ENCODE data around the gene MYO3B. TPM values are rescaled to one million over a fixed set of nuclear protein-coding genes. Genes with fewer than 3 reads are reported as not detected.

MYO3B gene
- polyA plus RNA-seq, 1 donor (not counting 4 experiments of a cell fraction or from before 2014, with no cell fraction given), result 4.4 TPM

GRCh38 chr2:170265321-170265720 is 87.4 kb downstream of the MYO3B start:
- H3K9ac ChIP-seq (ENCODE audit: control insufficient read depth, extremely low read depth, insufficient read depth, low read length), result no peak overlapping the region
- no peaks in the 10 kb centered on the region for H3K27me3 ChIP-seq (ENCODE audit: control insufficient read depth, extremely low read depth, insufficient read depth, low read length)
- dilution Hi-C loops (cut with MboI; ENCODE audit: extremely low pct_ligation_motif_present, low sequenced_read_pairs), result no loop called here
- TF ChIP-seq CTCF (optimal IDR thresholded peaks at IDR 0.05 in 1 of 3, IDR thresholded peaks at IDR 0.05 in 1 of 3, conservative IDR thresholded peaks at IDR 0.05 in 1 of 3; ENCODE audit: extremely low read depth in 1 of 3, insufficient read depth in 2 of 3, low read length in 3 of 3), result no peak
- no peak for TF ChIP-seq EZH2 (IDR thresholded peaks at IDR 0.05; ENCODE audit: low read length)
- FAIRE-seq (no peak), DNase-seq (ENCODE audit: low read depth, low spot score) (no peak)
- H3K4me3 ChIP-seq (ENCODE audit: control insufficient read depth in 2 of 3, extremely low read depth in 1 of 3, insufficient read depth in 2 of 3, low read depth in 1 of 3, low read length in 3 of 3), result no peak overlapping the region
- H3K9me3 ChIP-seq (ENCODE audit: control insufficient read depth, low read depth, low read length), result no peaks in the 10 kb centered on the region
- H4K20me1 ChIP-seq (ENCODE audit: control insufficient read depth, extremely low read depth, insufficient read depth, low read length), result no peaks in the 10 kb centered on the region
- no peaks in the 10 kb centered on the region for H3K9me1 ChIP-seq (ENCODE audit: control insufficient read depth, extremely low read depth, insufficient read depth, low read length)
- H3K4me2 ChIP-seq (ENCODE audit: control insufficient read depth, extremely low read depth, insufficient read depth, low read depth, low read length), result no peak overlapping the region
- H3K79me2 ChIP-seq (ENCODE audit: control insufficient read depth, insufficient read depth, low read length), result no peaks in the 10 kb centered on the region
- no peaks in the 10 kb centered on the region for H3K36me3 ChIP-seq (ENCODE audit: control insufficient read depth in 2 of 2, extremely low read depth in 1 of 2, insufficient read depth in 2 of 2, low read length in 2 of 2)
- no peak overlapping the region for H3K27ac ChIP-seq (ENCODE audit: control insufficient read depth, insufficient read depth, low read length)
- no peaks in the 10 kb centered on the region for H3K4me1 ChIP-seq (ENCODE audit: control insufficient read depth, extremely low read depth, insufficient read depth, low read length)
- H2AFZ ChIP-seq (ENCODE audit: control insufficient read depth, low read length), result no peak overlapping the region

- Histone ChIP-seq H3K36me3 (ENCODE audit: control insufficient read depth in 2 of 2, extremely low read depth in 1 of 2, insufficient read depth in 2 of 2, low read length in 2 of 2) (no peaks in the 10 kb centered on the region), H3K4me2 (ENCODE audit: control insufficient read depth, extremely low read depth, insufficient read depth, low read depth, low read length) (no peak overlapping the region), H3K9me1 (ENCODE audit: control insufficient read depth, extremely low read depth, insufficient read depth, low read length) (no peaks in the 10 kb centered on the region), H2AFZ (ENCODE audit: control insufficient read depth, low read length) (no peak overlapping the region), H4K20me1 (ENCODE audit: control insufficient read depth, extremely low read depth, insufficient read depth, low read length) (no peaks in the 10 kb centered on the region), H3K4me3 (ENCODE audit: control insufficient read depth in 2 of 3, extremely low read depth in 1 of 3, insufficient read depth in 2 of 3, low read depth in 1 of 3, low read length in 3 of 3) (no peak overlapping the region), H3K79me2 (ENCODE audit: control insufficient read depth, insufficient read depth, low read length) (no peaks in the 10 kb centered on the region), H3K27ac (ENCODE audit: control insufficient read depth, insufficient read depth, low read length) (no peak overlapping the region), H3K4me1 (ENCODE audit: control insufficient read depth, extremely low read depth, insufficient read depth, low read length) (no peaks in the 10 kb centered on the region), H3K9ac (ENCODE audit: control insufficient read depth, extremely low read depth, insufficient read depth, low read length) (no peak overlapping the region), H3K9me3 (ENCODE audit: control insufficient read depth, low read depth, low read length) (no peaks in the 10 kb centered on the region), H3K27me3 (ENCODE audit: control insufficient read depth, extremely low read depth, insufficient read depth, low read length) (no peaks in the 10 kb centered on the region)
- dilution Hi-C loops (cut with MboI; ENCODE audit: extremely low pct_ligation_motif_present, low sequenced_read_pairs), result no loop called here
- DNase-seq (ENCODE audit: low read depth, low spot score), result no peak
- FAIRE-seq, result no peak
- TF ChIP-seq CTCF (optimal IDR thresholded peaks at IDR 0.05 in 1 of 3, IDR thresholded peaks at IDR 0.05 in 1 of 3, conservative IDR thresholded peaks at IDR 0.05 in 1 of 3; ENCODE audit: extremely low read depth in 1 of 3, insufficient read depth in 2 of 3, low read length in 3 of 3), result no peak
- no peak for TF ChIP-seq EZH2 (IDR thresholded peaks at IDR 0.05; ENCODE audit: low read length)
Measured at GRCh38 chr2:170266358-170266757, 88.4 kb downstream of the MYO3B start.
